Right lung (tissue), 5 donors: ENCODE data around the gene CYFIP1. TPM values are rescaled to one million over a fixed set of nuclear protein-coding genes. Genes with fewer than 3 reads are reported as not detected.

Source experiments
- DNase-seq, 2 donors: peaks; one replicate each; pipeline ENCODE4 v3.0.0-alpha.2; 2013
- polyA plus RNA-seq, 5 donors: library from polyadenylated mRNA; unstranded; fragments of 120-200 nt; gene quantifications; one replicate each; pipeline versions ENCODE4 v1.2.1 to v1.2.3, GENCODE V29; 2013; ENCODE audit warnings: inconsistent platforms in 1 of 5, low replicate concordance in 1 of 5; ENCODE audit not compliant: insufficient read length in 5 of 5, insufficient read depth in 1 of 5

The CYFIP1 gene
- polyA plus RNA-seq, 5 donors, result 78.9 to 92.3 (median 87.5) TPM

DNA sequence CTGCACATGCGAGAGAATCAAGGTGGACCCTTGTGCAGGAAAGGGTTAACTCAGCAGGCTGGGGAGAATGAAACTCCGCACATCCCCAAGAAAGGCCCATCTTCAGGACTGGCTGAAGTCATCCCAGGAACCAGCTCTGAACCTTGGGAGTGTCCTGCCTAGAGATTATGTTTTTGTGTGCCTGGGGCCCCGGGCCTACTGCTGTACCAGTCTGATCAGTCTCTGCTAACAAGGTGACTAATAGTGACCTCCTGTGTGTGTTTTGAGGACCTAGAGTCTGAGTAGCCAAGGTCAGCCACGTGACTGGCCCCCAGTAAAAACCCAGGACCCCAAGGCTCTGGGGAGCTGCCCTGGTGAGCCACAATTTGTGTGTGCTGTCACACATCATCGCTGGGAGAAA lies 58.2 kb downstream of the CYFIP1 start:
- no peak for DNase-seq

DNA sequence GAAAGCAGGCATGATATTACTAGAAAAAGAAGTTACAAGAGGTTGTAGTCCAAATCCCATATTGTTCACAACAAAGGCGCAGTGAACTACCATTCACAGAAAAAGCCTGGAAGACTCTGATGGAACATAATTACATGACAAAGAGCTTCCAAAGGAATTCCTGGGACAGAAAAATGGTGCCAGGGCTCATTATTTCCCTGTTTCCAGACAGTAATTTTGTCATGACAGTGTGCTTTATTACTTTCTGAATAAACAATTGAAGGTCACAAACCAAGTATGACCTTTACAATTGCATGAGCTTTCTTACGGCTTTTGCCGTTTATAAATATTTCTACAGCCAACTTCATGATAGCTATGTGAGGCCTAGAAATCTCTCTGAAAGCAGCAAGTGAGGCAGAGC lies 61.0 kb downstream of the CYFIP1 start:
- DNase-seq, result no peak

DNA sequence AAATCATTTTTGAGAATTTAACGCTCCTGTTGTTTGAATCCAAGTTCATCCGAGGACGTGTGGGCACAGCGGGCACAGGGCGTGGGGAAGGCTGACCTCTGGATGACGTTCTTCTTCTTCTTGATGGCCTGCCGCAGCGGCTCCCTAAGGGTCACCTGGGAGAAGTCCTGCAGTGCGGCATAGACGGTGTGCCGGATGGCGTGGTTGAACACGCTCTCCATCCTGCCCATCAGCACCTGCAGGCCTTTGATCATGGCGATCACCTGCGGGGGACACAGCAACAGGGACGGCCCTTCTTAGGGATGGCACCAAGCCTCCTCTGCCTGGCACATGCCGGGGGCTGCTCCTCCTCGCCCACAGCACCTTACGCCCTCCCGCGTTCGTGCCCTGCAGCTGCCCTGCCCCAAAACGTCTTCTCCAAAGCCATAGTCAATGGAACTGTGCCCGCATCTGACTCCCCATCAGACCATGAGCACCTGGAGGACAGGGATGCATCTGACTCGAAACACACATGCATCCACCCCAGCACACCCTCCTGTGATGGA lies 61.5 kb downstream of the CYFIP1 start:
- DNase-seq, result no peak

DNA sequence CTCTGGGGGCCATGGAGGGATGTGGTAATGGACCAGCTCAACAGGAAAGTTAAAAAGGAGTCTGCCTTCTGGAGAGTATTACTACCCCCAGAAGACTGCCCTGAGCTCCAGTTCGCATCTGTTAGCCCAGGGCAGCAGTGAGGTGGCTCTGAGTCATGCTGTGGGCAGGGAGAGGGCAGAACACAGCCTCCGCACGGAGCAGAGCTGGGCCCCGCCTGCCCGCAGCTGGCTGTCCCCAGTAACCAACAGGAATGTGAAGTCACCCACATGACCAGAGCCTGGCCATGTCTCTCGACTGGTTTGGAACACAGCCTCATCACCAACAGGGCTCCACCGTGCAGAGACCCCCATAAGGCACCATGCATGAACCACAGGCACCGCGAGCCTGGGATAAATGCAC lies 62.1 kb downstream of the CYFIP1 start:
- DNase-seq, result no peak

DNA sequence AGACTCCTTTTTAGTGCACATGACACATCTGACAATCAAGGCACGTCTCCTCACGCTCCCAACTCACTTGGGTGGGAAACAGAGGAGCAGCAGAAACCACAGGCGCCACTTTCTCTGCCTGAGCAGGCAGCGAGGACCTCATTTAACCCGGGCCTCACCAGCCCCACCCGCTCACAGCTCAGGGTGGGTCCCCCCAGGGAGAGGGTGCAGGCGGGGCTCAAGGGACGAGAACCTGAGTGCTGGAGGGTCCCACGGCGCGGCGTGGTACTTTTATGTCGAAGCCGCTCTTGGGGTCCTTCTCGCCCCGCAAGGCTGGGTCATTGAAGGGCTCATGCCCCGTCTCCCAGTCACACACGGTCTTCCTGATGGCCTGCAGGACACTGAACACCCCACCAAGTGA lies 62.6 kb downstream of the CYFIP1 start:
- no peak for DNase-seq

DNA sequence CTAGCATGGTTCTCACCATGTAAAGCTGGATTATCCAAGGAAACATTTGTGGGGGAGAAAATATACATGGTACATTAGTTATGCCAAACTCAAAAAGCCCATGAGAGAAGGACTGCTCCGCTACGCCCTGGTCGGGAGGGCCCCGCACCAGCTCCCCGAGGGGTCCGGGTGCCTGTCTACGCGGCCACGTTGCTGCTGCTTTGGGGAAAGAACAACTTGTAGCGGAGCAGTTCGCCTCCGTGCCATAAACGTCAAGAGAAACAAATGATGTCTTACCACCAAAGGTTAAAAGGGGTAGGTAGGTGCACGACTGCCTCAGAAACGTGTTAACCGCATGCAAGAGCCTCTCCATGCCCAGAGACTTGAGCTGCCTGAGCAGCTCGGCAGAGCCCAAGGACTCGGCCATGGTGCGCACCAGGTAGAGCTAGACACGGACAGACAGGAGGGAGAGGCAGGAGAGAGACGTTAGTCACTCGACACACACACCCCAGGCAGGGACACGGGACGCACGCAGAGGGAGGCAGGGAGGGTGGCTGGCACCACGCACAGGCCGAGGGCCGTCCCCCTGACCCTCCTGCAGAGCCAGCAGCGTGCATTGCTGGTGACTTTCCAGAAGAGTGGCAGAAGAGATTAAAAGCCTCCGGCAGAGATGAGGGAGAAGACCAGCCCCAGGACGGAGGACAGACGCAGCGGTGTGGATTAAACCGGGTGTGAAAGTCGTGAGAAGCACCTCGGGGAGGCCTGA lies 63.4 kb downstream of the CYFIP1 start:
- no peak for DNase-seq

DNA sequence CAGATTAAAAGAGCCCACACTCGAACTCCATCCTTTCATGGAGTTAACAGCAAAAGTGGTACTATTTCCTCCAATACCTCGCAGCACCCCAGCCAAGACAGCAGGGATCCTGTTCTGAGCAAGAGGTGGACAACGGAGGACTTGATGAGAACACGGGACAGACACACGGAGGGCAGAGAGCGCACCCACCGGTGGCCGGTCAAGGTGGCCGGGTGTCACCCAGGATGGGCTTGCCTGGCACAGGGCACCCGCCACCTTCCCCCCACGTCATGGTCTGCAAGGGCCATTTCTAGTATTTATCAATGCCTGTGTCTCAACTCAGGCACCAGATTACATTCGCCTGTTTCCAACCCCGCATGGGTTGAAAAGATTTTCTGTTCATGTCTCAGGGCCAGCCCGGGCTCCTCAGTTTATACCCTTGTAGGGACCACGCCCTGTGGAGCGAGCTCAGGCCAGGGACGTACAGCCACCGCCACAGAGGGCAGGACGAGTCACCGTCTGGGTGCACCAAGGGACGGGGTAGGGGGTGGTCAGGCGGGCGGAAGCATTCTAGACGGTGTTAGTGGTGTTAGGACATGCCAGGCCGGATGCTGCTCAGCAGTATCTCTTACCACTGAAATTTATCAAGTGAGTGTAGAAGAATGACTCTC lies 64.2 kb downstream of the CYFIP1 start:
- DNase-seq, result no peak

DNA sequence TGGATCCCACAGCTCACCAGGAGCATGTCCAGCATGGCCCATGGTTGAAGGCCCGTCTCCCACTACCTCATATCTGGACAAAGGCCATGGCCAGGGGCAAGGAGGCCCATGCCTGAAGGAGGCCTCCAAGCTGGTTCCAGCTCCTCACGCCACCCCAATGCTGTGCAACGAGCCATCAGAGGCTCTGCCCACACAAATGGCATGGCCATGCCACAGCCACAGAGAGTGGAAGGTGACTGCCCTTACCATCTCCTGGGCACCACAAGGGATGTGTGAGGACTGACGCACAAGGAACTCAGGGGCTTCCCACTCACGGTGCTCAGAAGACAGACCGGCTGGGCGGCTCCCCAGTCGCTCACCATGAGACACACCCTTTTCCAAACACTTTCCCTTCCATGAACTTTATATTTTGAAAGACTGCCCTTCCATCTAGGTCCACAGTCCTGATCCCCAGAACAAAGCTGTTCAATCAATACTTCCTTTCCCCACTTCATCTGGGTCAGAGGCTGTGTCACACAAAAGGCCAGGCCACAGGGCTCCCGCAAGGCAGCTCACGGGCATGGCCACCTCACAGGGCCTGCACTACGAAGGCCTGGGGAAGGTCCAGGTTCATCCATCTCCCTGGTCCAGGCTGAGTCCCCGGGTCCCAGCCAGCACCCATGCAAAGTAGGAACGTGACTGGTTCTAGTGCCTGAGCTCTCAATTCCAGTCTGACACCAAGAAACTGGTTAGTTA lies 66.4 kb downstream of the CYFIP1 start:
- DNase-seq, result no peak

DNA sequence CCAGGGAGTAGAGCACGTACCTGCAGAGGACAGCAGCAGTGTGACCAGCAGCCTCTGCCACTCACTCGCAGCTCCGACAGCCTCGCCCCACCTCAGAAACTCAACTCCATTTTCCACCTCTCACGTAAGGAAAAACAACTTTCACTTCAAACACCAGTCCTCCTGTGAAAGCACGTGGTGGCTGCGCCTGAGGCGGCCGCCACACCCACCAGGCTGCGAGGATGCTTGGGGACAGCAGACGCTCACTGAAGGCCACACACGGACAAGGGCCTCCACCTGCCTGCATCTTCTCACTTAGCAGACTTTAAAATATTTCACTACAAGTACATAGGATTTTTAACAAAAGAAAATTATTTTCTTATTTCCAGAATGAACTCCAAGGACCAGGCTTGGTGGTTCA lies 67.9 kb downstream of the CYFIP1 start:
- no peak for DNase-seq

DNA sequence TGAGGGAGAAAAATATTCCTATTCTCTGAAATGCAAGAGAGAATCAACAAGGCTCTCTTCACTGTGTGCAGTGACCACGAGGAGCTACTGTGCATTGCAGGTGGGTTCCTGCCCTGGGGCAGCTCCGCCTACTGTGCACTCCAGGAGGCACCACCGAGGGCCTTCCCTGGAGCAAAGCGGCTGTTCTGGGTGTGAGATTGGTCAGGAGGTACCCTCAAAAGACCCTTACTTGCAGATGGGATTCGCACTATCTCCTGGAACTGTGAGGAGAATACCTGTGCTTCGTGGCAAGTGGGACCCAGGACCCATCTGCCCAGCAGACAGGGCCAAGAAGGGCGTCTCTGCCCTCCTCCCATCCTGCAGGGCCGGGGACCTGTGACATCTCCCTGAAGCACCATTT lies 68.9 kb downstream of the CYFIP1 start:
- DNase-seq, result no peak

DNA sequence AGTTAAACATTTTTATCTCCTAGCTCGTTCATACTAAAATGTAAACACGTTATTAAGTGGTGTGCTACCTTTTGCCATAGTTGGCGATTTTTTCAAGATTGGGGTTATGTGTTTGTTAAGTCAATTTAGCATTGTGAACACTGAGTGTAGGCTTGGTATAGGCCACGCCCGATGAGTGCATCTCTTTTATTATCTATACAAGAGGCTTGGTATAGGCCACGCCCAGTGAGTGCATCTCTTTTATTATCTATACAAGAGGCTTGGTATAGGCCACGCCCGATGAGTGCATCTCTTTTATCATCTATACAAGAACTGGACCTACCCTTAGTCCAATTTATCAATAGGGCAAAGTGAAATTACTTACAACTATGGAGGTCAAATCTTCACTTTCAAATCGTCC lies 71.3 kb downstream of the CYFIP1 start:
- no peak for DNase-seq

DNA sequence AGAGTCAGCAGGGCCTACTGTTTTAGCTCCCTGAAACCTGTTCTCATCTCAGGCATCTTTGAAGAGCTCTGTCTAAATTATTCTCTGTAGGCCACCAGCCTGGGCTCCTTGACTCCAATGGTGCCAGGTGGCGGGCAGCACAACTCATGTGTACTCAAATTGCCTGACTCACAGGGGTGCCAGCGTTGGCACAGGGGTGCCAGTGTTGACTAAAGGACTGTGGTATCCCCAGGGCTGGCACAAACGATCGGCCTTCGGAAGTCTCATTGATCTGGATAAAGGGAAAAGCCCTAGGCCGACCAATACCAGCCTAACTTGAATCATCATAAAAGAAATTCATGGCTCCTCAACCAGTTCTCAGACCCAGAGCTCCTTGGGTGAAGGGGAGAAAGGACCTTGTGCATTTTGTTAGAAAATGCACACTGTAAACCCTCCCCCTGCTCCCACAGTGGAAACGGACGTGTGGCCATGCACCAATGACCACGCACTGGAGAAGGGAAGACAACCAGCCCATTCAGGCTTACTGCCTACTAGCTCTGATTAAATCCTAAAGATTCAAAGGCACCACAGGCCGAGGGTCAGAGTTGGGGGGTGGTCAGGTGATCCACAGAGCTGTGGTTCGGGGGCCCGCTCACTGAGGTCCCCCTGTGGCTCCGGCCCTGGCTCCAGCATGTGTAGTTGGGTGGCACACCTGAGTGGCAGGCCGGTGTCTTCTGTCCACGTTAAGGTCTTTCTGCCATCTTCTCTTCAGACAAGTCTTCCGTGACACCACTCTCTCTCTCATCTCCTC lies 72.8 kb downstream of the CYFIP1 start:
- DNase-seq, result no peak

DNA sequence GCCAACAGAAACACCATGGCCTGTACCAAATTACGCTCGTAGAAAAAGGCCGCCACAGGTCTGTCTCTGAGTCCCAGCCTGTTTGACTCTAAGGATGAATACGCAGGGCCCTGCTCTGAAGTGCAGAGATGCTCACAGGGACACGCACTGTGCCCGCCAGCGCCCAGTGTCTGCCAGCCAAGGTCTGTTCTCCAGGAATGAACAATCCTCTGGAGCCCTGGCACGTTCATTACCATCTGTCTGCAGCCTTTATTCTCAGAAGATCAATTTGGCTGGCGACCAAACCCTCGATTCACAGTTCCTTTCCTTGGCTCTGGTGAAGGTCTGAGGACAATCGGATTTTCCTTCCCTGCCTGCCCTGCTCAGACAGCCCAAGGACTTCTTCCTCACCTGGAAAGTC lies 75.4 kb downstream of the CYFIP1 start:
- DNase-seq, result no peak

DNA sequence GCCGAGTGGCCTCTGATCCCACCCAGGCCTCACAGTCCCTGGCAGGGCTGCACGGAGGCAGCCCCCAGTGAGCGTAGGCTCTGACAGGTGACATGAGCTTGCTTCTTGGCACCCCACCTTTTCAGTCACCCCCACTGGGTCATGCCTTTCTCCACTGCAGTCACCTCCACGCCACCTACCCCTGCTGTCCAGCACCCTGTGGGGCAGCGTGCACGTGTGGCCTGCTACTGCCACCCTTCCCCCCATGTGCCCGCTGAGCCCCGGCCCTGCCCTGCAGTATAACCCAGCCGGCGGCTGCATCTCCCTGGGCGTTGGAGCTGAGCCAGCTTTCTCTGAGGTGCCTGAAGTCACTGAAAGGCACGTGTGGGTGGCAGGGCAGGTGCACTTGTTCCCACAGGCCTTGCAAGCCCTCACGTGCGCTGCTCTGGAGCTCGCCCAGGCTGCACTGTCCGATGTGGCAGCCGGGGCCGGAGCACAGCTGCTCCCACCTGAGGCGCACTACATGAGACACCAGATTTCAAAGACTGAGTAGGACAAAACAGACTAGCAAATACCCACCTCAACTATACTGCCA lies 76.1 kb downstream of the CYFIP1 start:
- DNase-seq, result no peak

DNA sequence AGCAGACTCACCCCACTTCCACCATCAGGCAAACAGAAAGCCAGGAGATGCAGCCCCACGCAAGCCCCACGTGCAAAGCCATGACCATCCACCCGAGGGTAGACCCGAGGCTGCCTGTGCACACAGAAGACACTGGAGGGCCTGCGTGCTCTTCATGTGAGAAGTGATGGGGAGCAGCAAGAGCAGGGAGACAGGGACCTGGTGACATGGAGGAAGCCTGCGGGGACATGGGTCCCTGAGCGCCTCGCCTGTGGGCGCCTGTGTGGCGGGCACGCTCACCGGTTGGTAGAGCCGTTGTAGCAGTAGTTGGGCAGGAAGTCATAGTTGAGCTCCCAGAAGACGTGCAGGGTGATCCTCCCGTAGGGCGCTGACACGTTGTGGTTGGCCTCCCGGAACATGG lies 76.7 kb downstream of the CYFIP1 start:
- no peak for DNase-seq

DNA sequence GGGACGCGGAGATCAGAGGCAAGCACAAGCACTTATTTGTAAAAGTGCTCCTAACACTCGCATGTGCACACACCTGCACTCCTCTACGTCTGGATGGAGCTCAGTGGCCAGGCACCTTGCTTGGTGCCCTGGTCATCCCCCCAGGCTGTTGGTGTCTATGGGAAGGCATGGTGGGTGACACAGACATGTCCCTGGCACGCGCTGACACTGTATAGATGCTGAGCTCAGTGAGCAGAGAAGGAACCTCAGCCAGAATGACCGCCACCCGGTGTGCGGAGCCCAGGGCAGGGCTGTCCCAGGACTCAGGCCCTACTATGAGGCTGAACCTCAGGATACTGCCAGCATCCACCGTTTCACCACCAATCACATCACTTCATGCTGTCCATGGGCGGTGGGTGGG lies 77.2 kb downstream of the CYFIP1 start:
- no peak for DNase-seq

DNA sequence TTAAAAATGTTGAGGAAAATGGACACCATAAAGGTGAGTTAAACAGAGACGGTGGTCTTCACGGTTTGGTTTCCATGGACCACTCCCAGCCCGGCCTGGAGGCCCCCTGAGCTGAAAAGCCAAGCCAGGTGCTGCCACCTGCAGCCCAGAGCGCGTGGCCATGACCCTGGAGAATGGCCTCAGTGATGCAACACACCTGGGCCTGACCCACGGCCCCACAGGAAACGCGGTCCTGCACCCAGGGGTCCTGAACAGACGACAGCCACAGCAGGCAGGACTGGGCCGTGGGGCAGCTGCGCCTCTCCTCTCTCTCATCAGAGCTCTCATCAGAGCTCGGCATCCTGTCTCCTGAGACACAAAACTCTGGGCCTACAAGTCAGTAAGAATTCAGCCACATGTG lies 77.6 kb downstream of the CYFIP1 start:
- no peak for DNase-seq

DNA sequence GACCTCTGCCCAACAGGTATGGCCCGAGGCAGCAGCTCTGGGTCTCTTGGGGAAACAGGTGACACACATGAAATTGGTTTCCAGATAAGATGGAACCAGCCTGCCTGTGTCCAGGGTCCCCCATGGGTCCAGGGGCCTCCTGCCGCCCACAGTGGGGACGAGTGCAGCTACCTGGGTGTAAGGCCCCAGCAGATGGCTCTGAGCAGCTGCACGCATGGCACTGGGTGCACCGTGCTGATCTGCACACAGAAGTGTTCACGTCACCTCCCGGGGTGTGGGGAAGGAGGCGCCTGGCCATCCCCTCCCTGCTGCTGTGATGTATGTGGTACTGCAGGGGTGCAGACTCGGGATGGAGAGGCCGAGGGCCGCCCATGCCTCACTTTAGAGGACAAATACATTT lies 78.1 kb downstream of the CYFIP1 start:
- no peak for DNase-seq

DNA sequence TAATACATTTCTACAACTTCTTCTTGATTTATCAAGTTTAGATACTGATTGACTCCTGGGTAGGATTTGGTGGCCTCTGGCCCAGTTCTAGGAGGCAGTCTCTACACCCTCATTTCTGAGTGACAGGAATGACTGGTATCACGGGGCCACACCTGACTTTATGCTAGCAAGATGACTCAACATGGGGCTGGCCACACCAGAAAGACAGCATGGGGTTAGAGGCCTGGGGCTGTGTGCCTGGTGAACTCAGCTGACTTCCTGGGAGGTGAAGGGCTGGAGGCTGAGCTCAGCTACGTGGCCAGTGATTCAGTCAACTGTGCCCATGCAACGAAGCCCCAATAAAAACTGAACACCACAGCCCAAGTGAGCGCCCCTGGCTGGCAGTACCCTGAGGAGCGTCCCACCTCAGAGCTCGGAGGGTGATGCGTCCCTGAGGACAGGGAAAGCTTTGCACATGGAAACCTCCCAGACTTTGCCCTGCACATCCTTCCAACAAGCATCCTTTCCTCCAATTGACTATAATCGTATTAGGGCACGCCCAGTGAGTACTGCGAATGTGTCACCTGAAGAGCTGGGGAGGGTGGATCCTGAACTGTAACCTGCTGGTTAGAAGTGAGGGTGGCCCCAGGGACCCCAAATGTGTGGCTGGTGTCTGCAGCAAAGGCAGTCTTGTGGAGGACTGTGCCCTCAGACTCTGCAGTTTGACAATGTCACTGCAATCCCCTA lies 84.5 kb downstream of the CYFIP1 start:
- DNase-seq, result no peak

DNA sequence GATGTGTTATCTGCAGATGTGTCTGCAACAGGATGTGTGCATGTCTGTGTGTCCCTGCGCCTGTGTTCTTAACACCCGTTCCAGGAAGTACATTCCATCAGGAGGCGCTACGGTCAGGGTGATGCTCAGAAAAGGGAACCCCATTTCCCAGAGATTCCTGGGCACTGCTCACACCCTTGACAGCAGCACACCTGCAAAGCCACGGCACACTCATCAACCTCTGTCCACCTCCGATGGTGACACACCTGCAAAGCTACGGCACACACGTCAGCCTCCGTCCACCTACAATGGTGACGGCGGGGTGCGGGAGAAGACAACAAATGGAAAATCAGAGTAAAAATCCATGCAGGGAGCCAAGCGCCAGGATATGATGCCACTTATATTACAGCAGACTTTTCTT lies 86.3 kb downstream of the CYFIP1 start:
- DNase-seq, result no peak

DNA sequence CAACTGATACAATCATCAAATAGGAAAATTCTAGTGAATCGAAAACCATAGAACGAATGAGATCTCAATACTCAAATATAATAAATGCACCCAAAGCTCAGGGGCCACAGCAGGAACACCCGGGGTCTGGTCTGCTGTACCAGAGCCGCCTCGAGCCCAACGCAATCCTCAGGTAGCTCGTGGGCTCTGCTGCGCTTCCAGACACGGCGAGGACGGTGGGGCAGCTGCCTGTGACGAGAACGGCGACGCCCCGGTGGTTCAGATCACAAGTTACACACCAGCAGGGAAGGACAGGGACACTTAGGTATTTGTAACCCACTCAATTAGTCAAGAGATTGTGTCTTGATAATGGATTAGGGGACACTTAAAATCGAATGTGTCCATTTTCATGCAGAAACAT lies 87.1 kb downstream of the CYFIP1 start:
- no peak for DNase-seq
